Endothelial cell of umbilical vein (primary cell): Measurements from ENCODE around the gene DAB2IP. TPM values are rescaled to one million over a fixed set of nuclear protein-coding genes. Genes with fewer than 3 reads are reported as not detected.

Experiments
- BruUV-seq: library from RNA; stranded (reverse); fragments of 400-500 nt; replicated peaks from 2 replicates; lab custom pipeline; 2021; lab: Mats Ljungman, UMichigan
- CTCF ChIA-PET: fragments of 300-600, 350-600 bp; sonication (Branson Sonifier 250); formaldehyde crosslinking; loops from one replicate; lab custom pipeline; 2021; ENCODE audit warnings: antibody characterized with exemption, inconsistent platforms; lab: Charles Lee
- POLR2A ChIA-PET: fragments of 300-600, 350-600 bp; sonication (Branson Sonifier 250); formaldehyde crosslinking; loops from one replicate; lab custom pipeline; 2021; ENCODE audit warnings: antibody characterized with exemption, inconsistent platforms; lab: Charles Lee
- DNase-seq: peaks from one replicate; pipeline ENCODE4 v3.0.0-alpha.2; 2011; ENCODE audit warnings: low read depth, low spot score
- FAIRE-seq: peaks from 2 replicates; lab custom pipeline; 2011; peaks lifted over from hg19 to GRCh38; lab: Jason Lieb, UNC
- H2AFZ ChIP-seq: 2 replicates; pipeline ENCODE4 v1.6.0; 2012; ENCODE audit warnings: low read depth, low read length, control low read depth, inconsistent platforms
- H3K27ac ChIP-seq: 2 replicates; pipeline ENCODE4 v1.5.1; 2011; ENCODE audit warnings: low read depth, mild to moderate bottlenecking, control low read depth, low read length, moderate library complexity; ENCODE audit not compliant: insufficient read depth
- H3K27me3 ChIP-seq, 2 experiments: 2 replicates each; pipeline versions ENCODE4 v1.6.0 to v1.6.1; 2011; ENCODE audit warnings: low read length in 2 of 2, mixed read lengths in 1 of 2; ENCODE audit not compliant: control insufficient read depth in 2 of 2, insufficient read depth in 2 of 2
- H3K36me3 ChIP-seq, 2 experiments: 2 replicates in 1 of 2; 3 replicates in 1 of 2; pipeline ENCODE4 v1.5.1; 2011; ENCODE audit warnings: low read length in 2 of 2, mild to moderate bottlenecking in 1 of 2, moderate library complexity in 1 of 2; ENCODE audit not compliant: control insufficient read depth in 2 of 2, insufficient read depth in 2 of 2; ENCODE audit errors: extremely low read depth in 1 of 2
- H3K4me1 ChIP-seq: 3 replicates; pipeline ENCODE4 v1.5.1; 2011; ENCODE audit warnings: mild to moderate bottlenecking, low read length; ENCODE audit not compliant: control insufficient read depth, insufficient read depth; ENCODE audit errors: extremely low read depth
- H3K4me2 ChIP-seq: 2 replicates; pipeline ENCODE4 v1.6.1; 2011; ENCODE audit warnings: low read length, control low read depth, mixed read lengths; ENCODE audit not compliant: insufficient read depth
- H3K4me3 ChIP-seq, 3 experiments: fragments of 200-600 bp in 1 of 3; sonication (generic), shearing (Covaris generic) in 1 of 3; replicated peaks in 1 of 3; 2 replicates each; pipeline ENCODE4 v1.5.1; 2011 to 2016; ENCODE audit warnings: control low read depth in 3 of 3, low read length in 3 of 3, mild to moderate bottlenecking in 2 of 3, inconsistent platforms in 1 of 3, low read depth in 1 of 3, moderate library complexity in 1 of 3; ENCODE audit not compliant: insufficient read depth in 1 of 3
- H3K79me2 ChIP-seq: 2 replicates; pipeline ENCODE4 v1.6.0; 2012; ENCODE audit warnings: low read length, inconsistent platforms; ENCODE audit not compliant: control insufficient read depth, insufficient read depth
- H3K9ac ChIP-seq: replicated peaks from 2 replicates; pipeline ENCODE3; 2011; ENCODE audit warnings: low read length, control low read depth; ENCODE audit not compliant: insufficient read depth; ENCODE audit errors: extremely low read depth
- H3K9me1 ChIP-seq: replicated peaks from 3 replicates; pipeline ENCODE4 v1.6.0; 2011; ENCODE audit warnings: mild to moderate bottlenecking, low read length; ENCODE audit not compliant: control insufficient read depth, insufficient read depth; ENCODE audit errors: extremely low read depth
- H3K9me3 ChIP-seq: replicated peaks from 2 replicates; pipeline ENCODE4 v1.5.1; 2012; ENCODE audit warnings: low read length, inconsistent platforms; ENCODE audit not compliant: control insufficient read depth, insufficient read depth
- H4K20me1 ChIP-seq: replicated peaks from 2 replicates; pipeline ENCODE3; 2011; ENCODE audit warnings: mild to moderate bottlenecking, low read length; ENCODE audit not compliant: control insufficient read depth, insufficient read depth; ENCODE audit errors: extremely low read depth
- CTCF ChIP-seq, 2 donors: IDR thresholded peaks; 1 replicate in 1 of 2; 2 replicates in 1 of 2; pipeline ENCODE4 v1.5.1; 2011; ENCODE audit warnings: low read length in 2 of 2, mild to moderate bottlenecking in 2 of 2, moderate library complexity in 2 of 2, control low read depth in 1 of 2, inconsistent platforms in 1 of 2, low read depth in 1 of 2; ENCODE audit not compliant: insufficient read depth in 1 of 2; ENCODE audit errors: extremely low read depth in 1 of 2
- EZH2 ChIP-seq: IDR thresholded peaks from 2 replicates; pipeline ENCODE4 v1.6.1; 2012; ENCODE audit warnings: borderline replicate concordance, low read depth, mild to moderate bottlenecking, moderate library complexity, low read length, inconsistent platforms; ENCODE audit not compliant: severe bottlenecking
- FOS ChIP-seq: IDR thresholded peaks from 2 replicates; pipeline ENCODE4 v1.6.1; 2011; ENCODE audit warnings: mild to moderate bottlenecking, low read length, moderate library complexity, borderline replicate concordance; ENCODE audit not compliant: insufficient read depth
- GATA2 ChIP-seq: IDR thresholded peaks from 2 replicates; pipeline ENCODE4 v1.7.0; 2011; ENCODE audit warnings: low read depth, mild to moderate bottlenecking, moderate library complexity, mixed read lengths, low read length; ENCODE audit not compliant: insufficient read length, insufficient read depth
- JUN ChIP-seq: IDR thresholded peaks from 2 replicates; pipeline ENCODE4 v1.6.1; 2011; ENCODE audit warnings: borderline replicate concordance, low read depth; ENCODE audit not compliant: insufficient read length, insufficient read depth
- MYC ChIP-seq: IDR thresholded peaks from one replicate; pipeline ENCODE4 v1.6.1; 2011; ENCODE audit warnings: mild to moderate bottlenecking, low read depth, low read length
- POLR2A ChIP-seq: IDR thresholded peaks from 2 replicates; pipeline ENCODE4 v1.6.1; 2012; ENCODE audit warnings: low read depth, mild to moderate bottlenecking, control low read depth, low read length
- POLR2AphosphoS5 ChIP-seq: IDR thresholded peaks from 2 replicates; pipeline ENCODE4 v1.6.1; 2012; ENCODE audit warnings: low read depth, mild to moderate bottlenecking, control low read depth, low read length, moderate library complexity; ENCODE audit not compliant: insufficient read depth
- dilution Hi-C: fragments of 300-500 bp; cut with MboI; formaldehyde crosslinking; loops from one replicate; pipeline ENCODE4 v1.15.0; 2019; ENCODE audit warnings: low sequenced_read_pairs; ENCODE audit not compliant: extremely low pct_ligation_motif_present
- intact Hi-C: fragments of 100-400 bp; cut with micrococcal nuclease; formaldehyde crosslinking; loops from one replicate; pipeline ENCODE4 v1.10.0; 2022
- polyA plus RNA-seq, 4 experiments: library from polyadenylated mRNA; depleted of rRNA in 3 of 4; stranded (reverse) in 3 of 4; unstranded in 1 of 4; fragments of >200 nt; gene quantifications; 2 replicates each; pipeline versions ENCODE4 v1.2.1 to v1.2.3, GENCODE V29; 2011 to 2012; ENCODE audit warnings: missing spikeins in 1 of 4
- total RNA-seq: library from RNA; stranded (reverse); gene quantifications from 2 replicates; pipeline ENCODE4 v1.2.3, GENCODE V29; 2021
- TF ChIP-seq, protein P1 (sequence below): IDR thresholded peaks from 2 replicates; pipeline ENCODE4 v1.6.1; 2011; ENCODE audit not compliant: insufficient read depth, insufficient read length

Gene DAB2IP
- total and polyA plus RNA-seq, 2 donors (not counting 3 experiments of a cell fraction or from before 2014, with no cell fraction given) = 29.2 to 53.6 TPM

GRCh38 chr9:121783521-121784507 lies 132.4 kb downstream of the DAB2IP start:
- BruUV-seq = no TSS peak
- ChIA-PET POLR2A (no interaction called here), CTCF (no interaction called here)
- H3K79me2 ChIP-seq = no peaks in the 10 kb centered on the region
- H2AFZ ChIP-seq = no peak overlapping the region
- H4K20me1 ChIP-seq = no peaks in the 10 kb centered on the region
- intact Hi-C loops = no loop called here
- H3K4me3 ChIP-seq = no peak overlapping the region
- TF ChIP-seq, protein P1, sequence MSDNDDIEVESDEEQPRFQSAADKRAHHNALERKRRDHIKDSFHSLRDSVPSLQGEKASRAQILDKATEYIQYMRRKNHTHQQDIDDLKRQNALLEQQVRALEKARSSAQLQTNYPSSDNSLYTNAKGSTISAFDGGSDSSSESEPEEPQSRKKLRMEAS = no peak
- no peak for TF ChIP-seq EZH2
- no peak for TF ChIP-seq JUN
- TF ChIP-seq GATA2 = no peak
- TF ChIP-seq CTCF (IDR thresholded peaks at IDR 0.05; ENCODE audit: extremely low read depth in 1 of 2, insufficient read depth in 1 of 2, low read depth in 1 of 2, low read length in 2 of 2) = no peak
- TF ChIP-seq MYC = no peak
- TF ChIP-seq FOS = no peak
- TF ChIP-seq POLR2AphosphoS5 = no peak
- no peak for TF ChIP-seq POLR2A
- H3K9me3 ChIP-seq = no peaks in the 10 kb centered on the region
- H3K27me3 ChIP-seq = no peaks in the 10 kb centered on the region
- H3K9ac ChIP-seq = no peak overlapping the region
- H3K9me1 ChIP-seq = no peaks in the 10 kb centered on the region
- peaks cover 4% of the 10 kb centered on the region for H3K4me1 ChIP-seq
- dilution Hi-C loops = no loop called here
- H3K27ac ChIP-seq = no peak overlapping the region
- FAIRE-seq (no peak), DNase-seq (no peak)
- peaks cover 0 to 34% of the 10 kb centered on the region in 2 experiments for H3K36me3 ChIP-seq
- H3K4me2 ChIP-seq = no peak overlapping the region
